ENCODE measurements around the gene SRL.
"Not testable (repeated sequence)": the region's sequence is repeated elsewhere in the genome, so short reads cannot be mapped to it uniquely, and the experiment has no call there.

SRL gene

DNA sequence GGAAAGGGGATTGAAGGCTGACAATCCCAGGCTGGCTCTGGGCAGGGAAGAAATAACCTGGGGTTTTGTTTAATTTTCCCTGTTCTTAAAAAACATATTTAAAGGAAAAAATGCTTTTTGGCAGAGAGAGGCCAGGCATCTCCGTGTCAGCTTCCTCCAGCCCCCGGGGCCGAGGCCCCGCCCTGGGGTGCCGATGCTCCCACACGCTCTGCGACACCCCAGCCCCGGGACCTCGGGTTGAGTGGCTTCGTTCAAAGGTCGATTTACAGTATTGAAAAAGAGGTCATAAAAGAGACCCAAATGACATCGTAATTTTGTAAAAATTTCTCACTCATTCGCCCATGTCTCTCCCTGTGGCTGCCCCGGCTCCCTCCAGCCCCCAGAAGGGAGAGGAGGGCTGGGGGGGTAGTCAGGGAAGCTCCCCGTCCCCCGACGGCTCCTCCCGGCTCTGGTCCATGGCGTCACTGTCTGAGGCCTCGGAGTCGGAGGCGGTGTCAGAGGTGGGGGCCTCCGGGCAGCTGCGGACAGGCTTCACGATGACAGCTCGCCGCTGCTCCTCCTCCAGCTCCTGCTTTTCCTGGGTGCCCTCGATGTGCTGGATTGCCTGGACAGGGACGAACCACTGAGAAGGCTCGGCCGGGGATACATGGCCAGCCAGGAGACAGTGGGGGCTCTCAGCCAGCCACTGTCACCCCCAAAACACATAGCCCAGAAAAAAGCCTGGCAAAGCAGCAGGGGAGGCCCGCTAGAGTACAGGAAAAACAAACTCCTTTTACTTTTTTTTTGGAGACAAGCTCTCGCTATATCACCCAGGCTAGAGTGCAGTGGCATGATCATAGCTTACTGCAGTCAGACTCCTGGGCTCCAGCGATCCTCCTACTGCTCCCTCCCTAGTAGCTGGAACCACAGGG, 16.0 kb upstream of the SRL start:
- no peak for DNase-seq

DNA sequence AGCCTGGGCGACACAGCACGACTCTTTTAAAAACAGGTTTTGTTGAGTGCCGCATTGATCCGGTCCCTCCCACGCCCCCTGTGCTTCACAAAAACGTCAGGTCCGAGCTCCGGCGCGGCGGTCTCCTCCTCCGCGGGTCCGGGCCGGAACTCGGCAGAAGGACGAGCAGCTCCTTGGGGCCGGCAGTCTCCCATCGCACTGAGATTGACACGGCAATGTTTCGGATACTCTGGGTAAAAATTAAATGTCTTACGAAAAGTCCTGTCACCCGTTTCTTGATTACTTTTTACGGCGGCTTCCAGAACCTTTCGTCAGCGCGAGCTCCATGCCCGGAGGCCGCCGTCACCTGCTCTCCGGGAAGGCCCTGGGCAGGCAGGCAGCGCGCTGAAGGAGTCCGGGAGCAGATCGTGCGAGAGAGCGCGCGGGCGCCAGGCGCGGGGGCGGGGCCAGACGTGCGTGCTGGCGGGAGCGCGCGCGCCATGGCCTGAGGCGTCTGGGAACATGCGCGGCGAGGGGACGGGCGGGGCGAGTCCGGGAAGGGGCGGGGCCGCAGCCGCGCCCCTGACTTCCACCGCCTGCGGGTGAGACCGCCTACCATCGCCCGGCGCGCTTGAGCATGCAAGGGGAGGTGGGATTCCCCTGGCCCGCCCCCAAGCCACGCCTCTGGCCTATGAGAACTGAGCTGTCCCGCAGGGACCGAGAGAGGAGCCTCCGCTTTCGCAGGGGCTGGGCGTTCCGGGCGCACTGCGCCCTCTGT, 11.7 kb upstream of the SRL start:
- peak; percentile 89 for DNase-seq

DNA sequence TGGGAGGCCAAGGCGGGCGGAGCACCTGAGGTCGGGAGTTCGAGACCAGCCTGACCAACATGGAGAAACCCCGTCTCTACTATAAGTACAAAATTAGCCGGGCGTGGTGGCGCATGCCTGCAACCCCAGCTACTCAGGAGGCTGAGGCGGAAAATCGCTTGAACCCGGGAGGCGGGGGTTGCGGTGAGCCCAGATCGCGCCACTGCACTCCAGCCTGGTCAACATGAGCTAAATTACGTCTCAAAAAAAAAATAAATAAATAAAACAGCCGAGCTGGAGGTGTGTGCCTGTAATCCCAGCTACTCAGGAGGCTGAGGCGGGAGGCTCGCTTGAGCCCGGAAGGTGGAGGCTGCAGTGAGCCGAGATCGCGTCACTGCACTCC, 11.1 kb upstream of the SRL start:
- DNase-seq, result not testable (repeated sequence)

DNA sequence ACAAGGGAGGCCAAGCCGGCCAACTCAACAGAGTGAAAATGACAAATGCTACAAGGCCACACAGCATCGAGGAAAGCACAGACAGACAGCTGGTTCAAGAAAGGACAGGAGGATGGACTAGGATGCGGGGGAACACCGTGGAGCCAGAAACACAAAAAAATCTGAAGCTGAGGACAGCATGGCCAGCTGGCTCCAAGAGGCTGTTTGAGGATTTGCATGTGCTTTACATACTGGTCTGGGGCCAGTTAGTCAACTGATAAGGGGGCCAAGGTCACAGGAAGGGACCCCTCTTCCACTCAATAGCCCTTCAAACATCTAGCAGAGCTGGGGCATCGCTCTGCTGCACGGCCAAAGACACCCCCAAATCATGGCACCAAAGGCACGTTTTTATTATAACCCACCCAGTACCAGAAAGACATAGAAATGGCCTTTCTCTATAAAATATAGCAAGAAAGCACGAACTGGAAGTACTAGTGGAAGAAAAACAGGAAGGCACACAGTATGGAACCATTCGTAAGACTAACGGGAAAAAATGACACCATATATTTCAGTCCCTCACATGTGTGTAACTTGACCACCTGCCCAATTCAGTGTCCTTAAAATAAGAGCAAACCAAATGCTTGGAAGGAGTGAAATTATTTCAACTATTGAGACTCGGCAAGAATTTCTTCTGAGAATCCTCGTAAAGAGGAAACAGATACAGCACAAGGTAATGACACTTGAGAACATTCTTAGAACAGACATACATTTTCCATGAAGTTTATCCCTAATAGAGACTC, 7.8 kb upstream of the SRL start:
- DNase-seq, result no peak

DNA sequence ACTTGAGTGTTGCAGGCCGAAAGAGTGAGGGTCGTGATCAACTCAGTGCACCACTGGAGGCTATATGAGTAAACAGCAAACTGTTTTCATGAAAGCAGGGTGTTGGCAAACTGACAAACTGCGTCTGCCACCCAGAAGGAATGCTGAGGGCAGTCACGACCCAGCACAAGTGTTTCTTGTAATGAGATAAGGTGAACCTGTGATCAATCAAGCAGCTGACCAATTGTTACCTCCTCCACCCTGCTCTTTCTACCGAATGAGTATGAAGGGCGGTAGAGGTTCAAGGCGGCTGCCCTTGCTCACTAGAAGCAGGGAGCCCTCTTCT, 5.5 kb upstream of the SRL start:
- DNase-seq, result no peak

DNA sequence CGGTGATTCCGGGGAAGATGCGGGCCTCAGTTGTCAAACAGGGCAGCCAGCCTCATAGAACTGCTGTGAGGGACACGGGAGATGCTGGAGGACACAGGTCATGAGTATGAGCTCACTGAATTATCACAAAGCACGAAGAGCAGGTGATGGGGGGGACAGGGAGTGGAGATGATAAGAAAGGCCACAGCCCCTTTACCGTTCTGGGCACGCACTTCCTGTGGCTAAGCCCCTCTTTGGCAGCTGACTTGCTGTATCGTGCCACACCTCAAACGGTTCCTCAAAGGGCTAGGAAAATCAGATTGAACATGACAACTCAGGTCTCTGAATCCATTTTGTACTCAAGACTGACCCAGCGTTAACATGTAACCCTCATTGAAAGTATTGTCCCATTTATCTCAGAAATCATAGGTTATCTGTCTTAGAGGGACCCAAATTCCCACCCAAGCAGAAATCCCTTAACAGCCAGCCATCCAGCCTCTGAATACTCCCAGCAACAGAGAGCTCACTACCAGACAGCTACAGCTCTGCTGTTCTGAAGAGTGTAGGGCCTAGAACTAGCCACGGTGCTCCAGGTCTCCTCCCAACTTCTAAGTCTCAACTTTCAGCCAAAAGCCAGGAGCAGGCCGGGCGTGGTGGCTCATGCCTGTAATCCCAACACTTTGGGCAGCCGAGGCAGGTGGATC, 5.0 kb upstream of the SRL start:
- DNase-seq, result no peak

DNA sequence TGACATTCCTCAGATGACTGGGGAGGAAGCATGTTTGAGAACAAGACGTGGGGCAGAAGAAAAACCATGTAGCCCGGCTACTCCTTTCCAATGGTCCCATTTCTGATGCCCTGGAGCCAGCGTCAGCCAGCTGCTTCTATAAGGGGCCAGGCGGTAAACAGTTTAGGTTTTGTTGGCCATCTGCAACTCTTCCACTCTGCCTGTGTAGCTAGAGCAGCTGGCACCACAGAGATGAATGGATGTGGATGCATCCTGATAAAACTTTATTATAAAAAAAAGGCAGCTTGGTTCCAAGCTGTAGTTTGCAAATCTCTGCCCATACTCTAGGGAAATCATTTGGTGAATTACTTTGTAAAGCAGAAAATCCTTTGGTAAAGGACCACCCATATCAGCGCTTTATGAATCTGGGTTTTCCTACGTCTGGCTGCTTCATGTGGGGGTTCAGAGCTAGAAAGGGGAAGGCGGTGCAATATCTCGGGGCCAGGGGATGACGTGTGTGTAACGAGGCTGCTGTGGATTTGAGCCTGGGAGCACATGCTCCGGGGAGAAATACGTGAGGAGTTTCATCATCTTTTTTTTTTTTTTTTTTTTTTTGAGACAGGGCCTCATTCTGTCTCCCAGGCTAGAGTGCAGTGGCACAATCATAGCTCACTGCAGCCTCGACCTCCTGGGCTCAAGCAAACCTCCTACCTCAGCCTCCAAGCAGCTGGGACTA, 3.4 kb upstream of the SRL start:
- DNase-seq, result no peak

DNA sequence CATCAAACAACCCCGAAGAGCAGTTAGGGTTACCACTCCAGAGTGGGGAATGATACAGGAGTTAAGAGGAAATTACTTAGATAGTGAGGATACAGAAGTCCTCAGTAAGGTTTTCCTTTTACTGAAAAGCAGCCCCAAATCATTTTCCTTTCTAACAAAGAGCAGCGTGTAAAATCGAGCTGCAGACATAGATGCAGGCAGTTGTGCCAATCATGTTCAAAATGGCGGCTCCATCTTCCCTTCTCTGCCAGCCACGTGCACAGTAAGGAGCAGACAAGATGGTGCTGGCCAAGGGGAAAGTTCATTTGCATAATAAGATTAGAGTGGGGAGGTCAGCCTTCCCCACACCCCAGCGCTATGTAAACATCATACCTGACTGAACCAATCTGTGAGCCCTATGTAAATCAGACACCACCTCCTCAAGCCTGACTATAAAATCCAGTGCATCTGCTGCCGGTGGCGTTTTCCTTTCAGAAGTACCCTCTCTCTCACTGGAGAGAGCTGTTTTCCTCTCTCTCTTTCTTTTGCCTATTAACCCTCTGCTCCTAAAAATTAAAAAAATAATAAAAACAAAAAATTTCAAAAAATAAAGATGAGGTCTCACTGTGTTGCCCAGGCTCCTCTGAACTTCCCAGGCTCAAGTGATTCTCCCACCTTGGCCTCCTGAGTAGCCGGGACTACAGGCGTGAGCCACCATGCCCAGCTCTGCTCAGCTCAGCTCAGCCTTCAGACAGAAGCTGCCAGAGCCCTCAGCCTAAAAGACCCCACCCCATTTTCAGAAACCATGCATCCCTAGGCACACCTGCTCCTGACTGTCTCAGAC, 2.6 kb upstream of the SRL start:
- DNase-seq, result peak; percentile 80

DNA sequence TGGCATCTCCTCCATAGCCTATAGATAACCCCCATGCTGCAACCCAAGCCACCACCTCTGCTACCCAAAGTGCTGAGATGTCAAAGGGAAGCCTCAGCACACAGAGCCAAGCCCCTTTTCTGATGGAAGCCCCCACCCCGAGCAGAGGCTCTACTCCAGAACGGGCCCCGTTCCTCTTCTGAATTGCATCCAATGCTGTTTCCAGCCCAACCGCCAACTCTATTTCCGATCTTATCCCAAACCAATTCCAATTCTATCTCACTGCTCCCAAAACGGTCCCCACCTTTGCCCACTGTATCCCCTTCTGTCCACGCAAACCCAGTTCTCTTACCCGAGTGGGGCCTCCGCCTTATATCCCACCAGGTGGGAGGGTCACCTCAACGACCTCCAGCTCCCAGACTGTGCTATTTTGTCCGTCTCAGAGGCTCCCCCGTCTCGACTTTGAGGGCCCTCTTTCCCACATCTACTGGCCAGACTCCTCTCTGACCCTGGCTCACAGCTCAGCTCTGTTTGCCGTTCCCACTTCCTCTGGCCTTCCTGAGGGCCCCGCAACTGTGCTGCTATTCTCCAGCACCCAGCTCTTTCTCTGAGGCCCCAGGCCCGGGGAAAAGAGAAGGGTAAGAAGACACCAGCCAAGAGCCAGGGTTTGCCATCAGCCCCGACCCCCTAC, 487 bp downstream of the SRL start:
- DNase-seq, result no peak

DNA sequence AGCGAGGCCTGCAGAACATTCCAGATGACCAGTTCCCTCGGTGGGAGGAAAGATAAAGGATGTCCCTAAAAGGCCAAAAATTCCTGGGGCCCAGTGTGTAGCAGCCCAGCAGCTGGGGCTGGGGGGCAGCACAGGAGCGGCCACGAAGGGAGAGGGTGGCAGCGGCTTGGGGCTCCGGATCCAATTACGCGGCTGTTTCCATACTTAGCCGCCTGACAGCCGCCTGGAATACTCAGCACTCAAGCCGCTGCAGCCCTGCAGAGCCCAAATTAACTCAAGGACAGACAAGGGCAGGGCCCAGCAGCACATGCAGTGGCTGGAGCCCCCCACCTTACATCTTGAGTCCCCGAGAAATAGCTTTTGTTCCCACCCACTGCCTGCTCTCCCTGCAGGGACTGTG, 1.3 kb downstream of the SRL start:
- no peak for DNase-seq

DNA sequence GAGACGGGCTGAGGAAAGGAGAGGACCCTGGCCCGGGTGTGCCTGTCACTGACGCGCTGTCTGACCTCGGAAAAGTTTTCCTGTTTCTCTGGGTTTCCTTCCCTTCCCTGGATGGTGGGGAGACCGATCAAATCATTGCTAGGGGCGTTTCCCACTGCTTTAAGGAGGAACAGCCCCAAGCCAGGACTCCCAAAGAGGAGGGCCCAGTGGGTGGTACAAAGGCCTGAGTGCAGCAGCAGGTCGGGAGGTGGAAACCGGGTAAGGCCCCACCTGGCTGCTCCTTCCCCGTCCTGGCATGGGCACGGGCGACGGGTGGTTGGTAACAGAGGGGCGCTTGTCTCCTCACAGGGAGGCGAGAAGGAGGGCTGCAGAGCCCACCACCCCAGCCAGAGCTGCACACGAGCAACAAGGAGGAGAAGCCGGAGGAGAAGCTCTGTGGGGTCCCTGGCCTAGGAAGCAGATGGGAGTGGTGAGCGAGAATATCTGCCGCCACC, 2.2 kb downstream of the SRL start:
- no peak for DNase-seq

DNA sequence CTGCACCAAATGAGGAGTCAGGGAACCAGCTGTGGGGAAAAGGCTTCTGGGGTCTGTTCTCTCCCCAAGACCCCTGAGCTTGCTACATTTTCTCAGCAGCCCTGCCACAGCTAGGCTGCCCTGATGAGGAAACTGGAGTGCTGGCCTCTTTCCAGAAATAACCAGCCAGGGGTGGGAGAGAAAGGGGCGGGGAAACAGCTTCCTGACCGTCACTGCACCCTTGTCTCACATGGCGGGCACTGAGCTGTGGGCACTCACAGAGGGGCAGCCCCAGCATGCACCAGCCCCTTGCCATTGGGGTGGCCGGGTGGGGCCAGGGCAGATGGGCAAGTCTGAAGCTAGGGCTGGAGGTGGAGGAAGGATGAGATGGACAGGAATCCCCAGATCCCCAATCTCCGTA, 2.9 kb downstream of the SRL start:
- no peak for DNase-seq

DNA sequence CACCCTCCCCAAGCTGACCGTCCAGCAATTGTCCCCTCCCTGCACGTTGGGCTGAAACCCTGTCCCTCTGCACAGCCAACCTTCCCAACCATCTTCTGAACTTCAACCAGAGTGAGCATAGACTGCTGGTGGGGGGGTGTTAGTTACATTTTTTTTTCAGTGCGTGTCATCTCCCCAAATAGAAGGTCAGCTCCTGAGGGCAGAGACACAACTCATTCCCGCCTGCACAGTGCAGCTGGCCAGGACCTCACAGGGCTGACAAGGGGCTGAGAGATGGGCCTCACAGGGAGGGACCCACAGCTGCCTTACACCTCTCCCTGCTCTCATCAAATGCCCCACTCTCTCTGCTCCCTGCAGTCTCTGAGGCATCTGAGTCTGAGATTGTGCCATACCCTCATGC, 8.4 kb downstream of the SRL start:
- DNase-seq, result no peak

DNA sequence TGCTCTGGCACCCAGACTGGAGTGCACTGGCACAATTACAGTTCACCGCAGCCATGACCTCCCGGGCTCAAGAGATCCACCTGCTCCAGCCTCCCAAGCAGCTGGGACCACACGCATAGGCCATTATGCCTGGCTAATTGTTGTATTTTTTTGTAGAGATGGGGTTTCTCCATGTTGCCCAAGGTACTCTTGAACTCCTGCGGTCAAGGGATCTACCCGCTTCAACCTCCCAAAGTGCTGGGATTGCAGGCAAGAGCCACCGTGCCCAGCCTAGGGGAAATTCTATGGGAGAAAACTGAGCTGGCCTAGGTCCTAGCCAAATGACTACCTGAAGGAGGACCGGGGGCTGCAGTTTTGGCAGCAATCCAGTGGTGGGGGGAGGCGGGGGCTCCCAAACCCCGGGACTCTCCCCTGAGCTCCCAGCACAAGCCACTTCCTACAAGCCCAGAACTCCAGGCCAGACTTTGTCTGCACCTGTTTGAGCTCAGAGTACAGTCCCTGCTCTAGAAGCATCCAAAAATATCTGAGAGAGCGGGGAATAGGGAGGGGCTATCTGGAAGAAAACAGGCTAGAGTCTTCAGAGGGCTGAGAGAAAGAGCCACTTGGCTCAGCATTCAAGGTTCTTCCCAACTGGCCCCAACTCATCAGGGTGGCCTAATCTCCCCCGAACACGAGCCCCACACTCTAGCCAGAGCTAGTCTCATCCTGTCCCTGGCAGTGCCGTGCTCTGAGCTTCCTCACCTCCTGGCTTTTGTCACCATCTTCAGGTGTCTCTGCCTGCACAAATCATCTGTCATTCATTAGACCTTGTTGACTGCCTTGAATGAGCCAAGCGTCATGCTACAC, 9.1 kb downstream of the SRL start:
- no peak for DNase-seq

DNA sequence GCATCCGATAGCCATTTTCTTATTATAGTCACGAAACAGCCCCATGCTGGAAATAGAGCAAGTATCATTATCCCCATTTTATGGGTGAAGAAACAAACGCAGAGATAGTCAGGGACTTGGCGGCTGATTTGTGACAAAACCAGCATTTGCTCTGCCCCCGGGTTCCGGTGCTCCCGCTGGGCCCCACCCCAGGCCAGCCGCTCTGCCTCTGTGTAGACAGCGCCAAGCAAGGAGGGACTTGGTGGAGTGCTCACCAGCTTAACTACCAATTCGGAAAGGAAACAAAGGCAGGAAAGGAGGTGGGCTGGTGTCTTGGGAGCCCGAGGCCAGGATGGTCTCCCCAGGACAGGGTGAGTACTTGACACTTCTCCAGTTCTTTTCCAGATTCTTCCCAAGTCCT, 10.0 kb downstream of the SRL start:
- DNase-seq, result no peak

DNA sequence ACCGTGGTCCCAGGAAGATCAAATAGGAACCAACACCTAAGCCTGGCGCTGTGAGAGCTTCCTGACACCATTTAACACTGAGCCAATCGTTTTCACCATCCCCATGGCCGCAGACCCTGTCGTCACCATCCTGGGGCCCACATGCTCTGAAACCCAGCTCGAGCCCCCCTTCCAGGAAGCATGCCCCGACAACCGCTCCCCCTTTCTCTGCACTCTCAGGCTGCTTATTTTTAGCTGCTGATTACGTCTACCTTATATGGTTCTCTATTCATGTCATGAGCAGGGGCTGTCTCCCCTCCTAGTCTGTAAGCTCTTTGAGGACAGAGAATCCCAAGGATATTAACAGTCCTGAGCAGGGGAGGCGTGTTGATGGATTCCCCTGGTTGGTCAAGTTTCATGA, 10.5 kb downstream of the SRL start:
- no peak for DNase-seq

DNA sequence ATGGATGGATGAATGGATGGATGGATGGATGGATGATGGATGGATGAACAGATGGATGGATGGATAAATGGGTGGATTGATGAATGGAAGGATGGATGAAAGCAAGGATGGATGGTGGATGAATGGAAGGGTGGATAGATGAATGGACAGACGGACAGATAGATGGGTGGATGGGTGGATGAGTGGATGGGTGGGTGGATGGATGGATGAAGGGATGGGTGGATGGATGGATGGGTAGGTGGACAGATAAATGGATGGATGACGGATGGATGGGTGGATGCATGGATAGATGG, 14.9 kb downstream of the SRL start:
- no peak for DNase-seq

DNA sequence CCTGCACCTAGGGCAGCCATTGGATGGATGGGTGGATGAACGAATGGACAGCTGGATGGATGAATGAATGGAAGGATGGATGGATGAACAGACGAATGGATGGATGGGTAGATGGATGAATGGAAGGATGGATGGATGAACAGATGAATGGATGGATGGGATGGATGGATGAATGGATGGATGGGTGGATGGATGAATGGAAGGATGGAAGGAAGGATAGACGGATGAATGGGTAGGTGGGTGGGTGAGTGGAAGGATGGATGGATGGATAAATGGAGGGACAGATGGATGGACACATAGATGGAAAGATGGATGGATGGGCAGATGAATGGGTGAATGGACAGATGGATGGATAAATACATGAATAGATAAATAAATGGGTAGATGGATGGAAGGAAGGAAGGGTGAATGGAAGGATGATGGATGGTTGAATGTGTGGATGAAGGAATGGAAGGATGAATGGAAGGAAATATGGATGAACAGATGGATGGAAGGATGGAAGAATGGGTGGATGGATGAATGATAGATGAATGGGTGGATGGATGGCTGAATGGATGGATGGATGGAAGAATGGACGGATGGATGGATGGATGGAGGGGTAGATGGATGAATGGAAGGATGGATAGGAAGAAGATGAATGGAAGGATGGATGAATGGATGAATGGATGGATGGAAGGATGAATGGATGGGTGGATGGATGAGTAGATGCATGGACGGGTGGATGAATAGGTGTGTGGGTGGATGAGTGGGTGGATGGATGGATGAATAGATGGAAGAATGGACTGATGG, 15.4 kb downstream of the SRL start:
- DNase-seq, result no peak

DNA sequence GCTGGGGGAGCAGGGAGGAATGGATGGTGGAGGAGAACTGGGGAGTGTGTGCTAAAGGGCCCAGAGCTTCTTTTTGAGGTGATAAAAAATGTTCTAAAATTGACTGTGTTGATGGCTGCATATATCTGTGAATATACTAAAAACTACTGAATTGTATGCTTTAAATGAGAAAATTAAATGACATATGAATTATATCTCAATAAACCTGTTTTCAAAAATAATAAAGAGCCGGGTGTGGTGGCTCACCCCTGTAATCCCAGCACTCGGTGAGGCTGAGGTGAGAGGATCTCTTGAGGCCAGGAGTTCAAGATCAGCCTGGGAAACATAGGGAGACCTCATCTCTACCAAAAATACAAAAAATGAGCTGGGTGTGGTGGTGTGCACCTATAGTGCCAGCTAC, 16.8 kb downstream of the SRL start:
- DNase-seq, result no peak
